ENCODE measurements around the gene LRRC47. TPM values are rescaled to one million over a fixed set of nuclear protein-coding genes. Genes with fewer than 3 reads are reported as not detected.
"Not testable (repeated sequence)": the region's sequence is repeated elsewhere in the genome, so short reads cannot be mapped to it uniquely, and the experiment has no call there.

The LRRC47 gene
- total RNA-seq, 1 donor from 2014 or later = 37.9 TPM

GRCh38 chr1:3805038-3805437 is 8.7 kb upstream of the LRRC47 start:
- DNase-seq (ENCODE audit: low read depth) (no peak), FAIRE-seq (no peak)
- no peaks in the 10 kb centered on the region for H3K36me3 ChIP-seq (ENCODE audit: control insufficient read depth, insufficient read depth, low read length)
- no peaks in the 10 kb centered on the region for H3K27me3 ChIP-seq (ENCODE audit: control insufficient read depth, insufficient read depth, low read length)
- no peak overlapping the region for H3K4me3 ChIP-seq (ENCODE audit: low read depth, low read length)
- TF ChIP-seq, protein P1, sequence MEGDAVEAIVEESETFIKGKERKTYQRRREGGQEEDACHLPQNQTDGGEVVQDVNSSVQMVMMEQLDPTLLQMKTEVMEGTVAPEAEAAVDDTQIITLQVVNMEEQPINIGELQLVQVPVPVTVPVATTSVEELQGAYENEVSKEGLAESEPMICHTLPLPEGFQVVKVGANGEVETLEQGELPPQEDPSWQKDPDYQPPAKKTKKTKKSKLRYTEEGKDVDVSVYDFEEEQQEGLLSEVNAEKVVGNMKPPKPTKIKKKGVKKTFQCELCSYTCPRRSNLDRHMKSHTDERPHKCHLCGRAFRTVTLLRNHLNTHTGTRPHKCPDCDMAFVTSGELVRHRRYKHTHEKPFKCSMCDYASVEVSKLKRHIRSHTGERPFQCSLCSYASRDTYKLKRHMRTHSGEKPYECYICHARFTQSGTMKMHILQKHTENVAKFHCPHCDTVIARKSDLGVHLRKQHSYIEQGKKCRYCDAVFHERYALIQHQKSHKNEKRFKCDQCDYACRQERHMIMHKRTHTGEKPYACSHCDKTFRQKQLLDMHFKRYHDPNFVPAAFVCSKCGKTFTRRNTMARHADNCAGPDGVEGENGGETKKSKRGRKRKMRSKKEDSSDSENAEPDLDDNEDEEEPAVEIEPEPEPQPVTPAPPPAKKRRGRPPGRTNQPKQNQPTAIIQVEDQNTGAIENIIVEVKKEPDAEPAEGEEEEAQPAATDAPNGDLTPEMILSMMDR (IDR thresholded peaks at IDR 0.05; ENCODE audit: insufficient read depth, low read length, severe bottlenecking) = no peak

DNA sequence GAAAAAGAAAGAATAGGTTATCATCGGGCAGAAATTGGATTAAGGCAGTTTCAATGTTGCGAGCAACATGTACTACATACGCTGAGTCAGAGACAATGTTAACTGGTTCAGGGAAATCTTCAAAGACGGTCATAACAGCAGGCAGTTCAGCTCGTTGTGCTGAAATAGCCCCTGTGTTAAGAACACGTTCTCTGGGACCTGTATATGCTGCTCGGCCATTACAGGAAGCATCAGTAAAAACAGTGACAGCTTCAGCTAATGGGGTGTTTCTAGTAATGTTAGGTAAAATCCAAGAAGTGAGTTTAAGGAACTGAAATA is 8.3 kb upstream of the LRRC47 start:
- FAIRE-seq; H3K4me3 ChIP-seq (ENCODE audit: low read depth, low read length); H3K36me3 ChIP-seq (ENCODE audit: control insufficient read depth, insufficient read depth, low read length); DNase-seq (ENCODE audit: low read depth); H3K27me3 ChIP-seq (ENCODE audit: control insufficient read depth, insufficient read depth, low read length): not testable (repeated sequence)

DNA sequence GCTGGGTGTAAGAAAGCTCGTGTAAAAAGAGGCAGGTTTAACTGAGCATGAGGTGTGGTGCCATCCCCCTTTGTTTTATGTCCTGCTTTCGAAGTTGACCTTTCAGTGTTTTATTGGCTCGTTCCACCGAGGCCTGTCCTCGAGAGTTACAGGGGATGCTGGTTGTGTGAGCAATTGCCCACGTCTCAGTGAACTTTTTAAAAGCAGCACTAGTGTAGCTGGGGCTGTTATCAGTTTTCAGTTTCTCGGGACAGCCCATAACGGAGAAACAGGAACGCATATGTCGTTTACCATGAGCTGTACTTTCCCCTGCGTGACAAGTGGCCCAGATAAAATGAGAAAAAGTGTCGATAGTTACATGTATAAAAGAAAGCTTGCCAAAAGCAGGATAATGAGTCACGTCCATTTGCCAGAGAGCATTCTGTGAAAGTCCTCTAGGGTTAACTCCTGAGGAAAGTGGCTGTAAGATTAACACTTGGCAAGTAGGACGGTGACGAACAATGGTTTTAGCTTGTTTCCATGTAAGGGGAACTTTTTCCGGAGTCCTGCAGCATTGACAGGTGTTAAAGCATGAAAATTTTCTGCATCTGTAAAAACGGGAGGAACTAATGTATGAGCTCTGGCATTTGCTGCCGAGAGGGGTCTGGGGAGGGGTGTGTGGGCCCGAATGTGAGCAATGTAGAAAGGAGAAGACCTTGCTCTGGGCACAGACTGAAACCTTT is 7.8 kb upstream of the LRRC47 start:
- no peak for FAIRE-seq
- no peak overlapping the region for H3K4me3 ChIP-seq (ENCODE audit: low read depth, low read length)
- H3K27me3 ChIP-seq (ENCODE audit: control insufficient read depth, insufficient read depth, low read length) = no peaks in the 10 kb centered on the region
- H3K36me3 ChIP-seq (ENCODE audit: control insufficient read depth, insufficient read depth, low read length) = no peaks in the 10 kb centered on the region
- TF ChIP-seq, protein P1 (IDR thresholded peaks at IDR 0.05; ENCODE audit: insufficient read depth, low read length, severe bottlenecking) = no peak
- DNase-seq (ENCODE audit: low read depth) = no peak

DNA sequence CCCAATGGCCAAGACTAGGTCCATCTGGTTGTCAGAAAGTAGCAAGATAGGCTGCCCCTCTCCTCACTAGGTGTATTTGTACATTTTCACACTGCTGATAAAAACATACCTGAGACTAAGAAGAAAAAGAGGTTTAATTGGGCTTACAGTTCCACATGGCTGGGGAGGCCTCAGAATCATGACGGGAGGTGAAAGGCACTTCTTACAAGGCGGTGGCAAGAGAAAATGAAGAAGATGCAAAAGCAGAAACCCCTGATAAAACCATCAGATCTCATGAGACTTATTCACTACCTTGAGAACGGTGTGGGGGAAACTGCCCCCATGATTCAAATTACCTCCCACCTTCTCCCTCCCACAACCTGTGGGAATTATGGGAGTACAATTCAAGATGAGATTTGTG is 4.5 kb upstream of the LRRC47 start:
- DNase-seq (ENCODE audit: low read depth); H3K27me3 ChIP-seq (ENCODE audit: control insufficient read depth, insufficient read depth, low read length); H3K36me3 ChIP-seq (ENCODE audit: control insufficient read depth, insufficient read depth, low read length); H3K4me3 ChIP-seq (ENCODE audit: low read depth, low read length): not testable (repeated sequence)
- peak; percentile 79 for FAIRE-seq

DNA sequence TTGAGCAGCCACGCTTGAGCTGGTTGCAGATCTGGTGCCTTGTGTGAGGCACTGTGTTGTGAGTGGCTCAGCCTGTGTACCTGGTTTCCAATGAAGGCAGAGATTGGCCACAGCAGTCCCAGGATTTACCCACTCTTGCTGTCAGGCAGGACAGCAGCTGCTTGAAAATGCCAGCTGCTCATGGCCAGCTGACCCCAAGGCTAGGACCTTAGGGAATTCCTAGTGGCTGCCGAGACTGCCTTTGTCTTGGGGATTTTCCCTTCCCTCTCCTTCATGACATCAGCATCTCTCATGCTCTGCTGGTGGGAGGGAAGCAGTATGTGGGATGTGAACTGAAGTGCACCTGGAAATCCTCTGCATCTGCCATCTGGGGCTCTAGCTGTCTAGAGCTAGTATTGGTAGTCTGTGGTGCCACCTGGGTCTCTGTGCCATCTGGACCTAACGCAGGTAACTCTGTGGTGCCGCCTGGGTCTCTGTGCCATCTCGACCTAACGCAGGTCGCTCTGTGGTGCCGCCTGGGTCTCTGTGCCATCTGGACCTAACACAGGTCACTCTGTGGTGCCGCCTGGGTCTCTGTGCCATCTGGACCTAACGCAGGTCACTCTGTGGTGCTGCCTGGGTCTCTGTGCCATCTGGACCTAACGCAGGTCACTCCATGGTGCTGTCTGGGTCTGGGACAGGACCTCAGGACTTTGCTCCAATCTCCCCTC is 3.8 kb upstream of the LRRC47 start:
- Histone ChIP-seq H3K27me3 (ENCODE audit: control insufficient read depth, insufficient read depth, low read length) (no peaks in the 10 kb centered on the region), H3K4me3 (ENCODE audit: low read depth, low read length) (no peak overlapping the region), H3K36me3 (ENCODE audit: control insufficient read depth, insufficient read depth, low read length) (no peaks in the 10 kb centered on the region)
- no peak for FAIRE-seq
- DNase-seq (ENCODE audit: low read depth) = no peak
- TF ChIP-seq, protein P1 (IDR thresholded peaks at IDR 0.05; ENCODE audit: insufficient read depth, low read length, severe bottlenecking) = no peak

- H3K27me3 ChIP-seq (ENCODE audit: control insufficient read depth, insufficient read depth, low read length) = no peaks in the 10 kb centered on the region
- TF ChIP-seq, protein P1 (IDR thresholded peaks at IDR 0.05; ENCODE audit: insufficient read depth, low read length, severe bottlenecking) = no peak
- no peak for FAIRE-seq
- DNase-seq (ENCODE audit: low read depth) = no peak
- peak overlapping the region; percentile 61 for H3K4me3 ChIP-seq (ENCODE audit: low read depth, low read length)
- H3K36me3 ChIP-seq (ENCODE audit: control insufficient read depth, insufficient read depth, low read length) = peaks cover 4% of the 10 kb centered on the region
Measured at GRCh38 chr1:3795453-3796214, 664 bp downstream of the LRRC47 start.
